ENCODE data around the gene PALM. TPM values are rescaled to one million over a fixed set of nuclear protein-coding genes. Genes with fewer than 3 reads are reported as not detected.

The PALM gene
- total RNA-seq, 1 donor from 2014 or later: not detected

- no peak for DNase-seq (ENCODE audit: low spot score)
- Mint-ChIP-seq H3K27ac (no peak overlapping the region), H3K36me3 (ENCODE audit: low read depth) (no peaks in the 10 kb centered on the region), H3K9me3 (no peaks in the 10 kb centered on the region), H3K4me3 (ENCODE audit: low read depth) (no peak overlapping the region), H3K4me1 (ENCODE audit: low read depth) (no peaks in the 10 kb centered on the region), H3K27me3 (ENCODE audit: low read depth) (no peaks in the 10 kb centered on the region)
- intact Hi-C loops (cut with micrococcal nuclease): no loop called here
These were observed 74.3 kb downstream of the PALM start for GRCh38 chr19:782878-783668.

DNA sequence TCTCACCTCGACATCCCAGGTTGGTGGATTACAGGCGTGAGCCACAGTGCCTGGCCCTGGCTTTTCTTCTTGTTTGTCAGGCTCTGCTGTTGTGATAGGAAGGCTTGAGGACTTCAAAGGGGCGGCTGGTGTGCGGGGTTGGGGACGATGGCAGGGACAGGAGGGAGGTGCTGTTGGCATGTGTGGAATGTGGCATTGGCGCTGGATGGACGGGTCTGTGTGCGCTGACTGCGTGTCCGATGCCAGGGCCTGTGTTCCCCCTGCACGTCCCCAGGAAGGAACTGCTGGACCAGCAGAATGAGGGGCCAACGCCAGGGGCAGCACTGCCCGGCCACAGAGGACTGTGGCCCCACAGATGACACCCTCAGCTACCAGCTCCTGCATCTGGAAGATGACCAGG lies 75.8 kb downstream of the PALM start:
- DNase-seq (ENCODE audit: low spot score): no peak
- Mint-ChIP-seq H3K4me1 (ENCODE audit: low read depth) (no peaks in the 10 kb centered on the region), H3K4me3 (ENCODE audit: low read depth) (no peak overlapping the region), H3K27me3 (ENCODE audit: low read depth) (peaks cover 5% of the 10 kb centered on the region), H3K9me3 (no peaks in the 10 kb centered on the region), H3K36me3 (ENCODE audit: low read depth) (no peaks in the 10 kb centered on the region), H3K27ac (no peak overlapping the region)
- intact Hi-C loops (cut with micrococcal nuclease): no loop called here

DNA sequence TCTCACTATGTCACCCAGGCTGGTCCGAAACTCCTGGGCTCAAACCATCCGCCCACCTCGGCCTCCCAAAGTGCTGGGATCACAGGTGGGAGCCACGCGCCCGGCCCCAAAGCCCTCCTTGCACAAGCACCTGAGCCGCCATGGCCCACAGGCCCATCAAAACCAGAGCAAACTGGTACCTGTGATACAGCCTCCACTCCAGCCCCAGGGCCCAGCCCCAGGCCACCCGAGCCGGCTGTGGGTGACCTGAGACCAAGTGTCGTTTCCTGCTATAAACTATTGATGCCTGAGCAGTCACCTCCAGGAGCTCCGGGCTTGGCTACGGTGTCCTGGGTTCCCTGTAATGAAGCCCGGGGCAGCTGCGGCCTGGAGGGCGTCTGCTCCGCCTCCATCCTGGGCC lies 78.8 kb downstream of the PALM start:
- Mint-ChIP-seq H3K4me3 (ENCODE audit: low read depth) (no peak overlapping the region), H3K36me3 (ENCODE audit: low read depth) (no peaks in the 10 kb centered on the region), H3K27ac (no peak overlapping the region), H3K4me1 (ENCODE audit: low read depth) (no peaks in the 10 kb centered on the region), H3K9me3 (no peaks in the 10 kb centered on the region), H3K27me3 (ENCODE audit: low read depth) (peaks cover 10% of the 10 kb centered on the region)
- no peak for DNase-seq (ENCODE audit: low spot score)
- intact Hi-C loops (cut with micrococcal nuclease): no loop called here

GRCh38 chr19:788686-788982 lies 79.9 kb downstream of the PALM start:
- no peak overlapping the region for H3K4me3 Mint-ChIP-seq (ENCODE audit: low read depth)
- H3K27ac Mint-ChIP-seq: no peak overlapping the region
- no peak for DNase-seq (ENCODE audit: low spot score)
- no peaks in the 10 kb centered on the region for H3K36me3 Mint-ChIP-seq (ENCODE audit: low read depth)
- no peaks in the 10 kb centered on the region for H3K4me1 Mint-ChIP-seq (ENCODE audit: low read depth)
- H3K9me3 Mint-ChIP-seq: no peaks in the 10 kb centered on the region
- peaks cover 10% of the 10 kb centered on the region for H3K27me3 Mint-ChIP-seq (ENCODE audit: low read depth)
- intact Hi-C loops (cut with micrococcal nuclease): no loop called here

DNA sequence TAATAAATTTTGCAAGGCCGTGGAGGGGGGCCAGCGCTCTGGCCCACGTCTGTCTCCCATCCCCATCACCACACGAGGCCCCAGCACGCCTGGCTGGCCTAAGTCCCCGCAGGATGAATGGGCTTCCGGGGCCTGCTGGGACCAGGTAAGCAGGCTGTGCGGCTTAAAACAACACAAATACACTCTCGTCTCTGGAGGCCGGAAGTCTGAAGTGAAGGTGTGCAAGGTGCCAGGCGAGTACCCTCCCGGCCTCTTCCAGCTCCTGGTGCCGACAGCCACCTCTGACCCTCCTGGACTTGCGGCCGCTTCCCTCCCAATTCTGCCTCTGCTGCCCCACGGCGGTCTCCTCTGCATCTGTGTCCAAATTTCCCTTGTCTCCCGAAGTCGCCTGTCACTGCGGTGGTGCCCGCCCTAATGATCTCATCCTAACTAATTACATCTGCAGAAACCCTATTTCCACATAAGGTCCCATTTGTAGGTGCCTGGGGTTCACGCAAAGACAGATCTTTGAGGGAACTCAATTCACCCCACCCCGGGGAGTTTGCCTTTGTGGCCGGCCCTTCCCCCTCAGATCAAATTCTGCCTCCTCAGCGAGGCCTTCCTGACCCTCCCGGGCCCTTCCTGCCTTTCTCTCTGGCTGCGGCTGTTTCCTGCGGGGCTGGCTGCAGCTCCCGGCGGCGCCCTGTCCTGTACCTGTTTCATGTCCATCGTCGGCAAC lies 80.4 kb downstream of the PALM start:
- no peaks in the 10 kb centered on the region for H3K36me3 Mint-ChIP-seq (ENCODE audit: low read depth)
- intact Hi-C loops (cut with micrococcal nuclease): no loop called here

DNA sequence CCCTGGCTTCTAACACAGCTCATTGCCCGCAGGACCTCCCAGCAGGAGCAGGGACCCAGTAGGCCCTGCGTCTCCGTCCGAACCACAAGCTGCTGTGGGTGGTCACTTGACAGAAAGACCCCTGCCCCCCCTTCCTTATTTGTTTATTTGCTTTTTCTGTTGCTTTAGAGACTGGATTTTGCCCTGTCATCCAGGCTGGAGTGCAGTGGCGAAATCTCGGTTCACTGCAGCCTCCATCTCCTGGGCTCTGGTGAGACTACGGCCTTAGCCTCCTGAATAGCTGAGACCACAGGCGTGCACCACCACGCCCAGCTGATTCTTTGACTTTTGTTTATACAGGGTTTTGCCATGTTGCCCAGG lies 80.9 kb downstream of the PALM start:
- Mint-ChIP-seq H3K4me3 (ENCODE audit: low read depth) (no peak overlapping the region), H3K9me3 (no peaks in the 10 kb centered on the region), H3K4me1 (ENCODE audit: low read depth) (no peaks in the 10 kb centered on the region), H3K36me3 (ENCODE audit: low read depth) (no peaks in the 10 kb centered on the region), H3K27me3 (ENCODE audit: low read depth) (peaks cover 10% of the 10 kb centered on the region), H3K27ac (no peak overlapping the region)
- no peak for DNase-seq (ENCODE audit: low spot score)
- intact Hi-C loops (cut with micrococcal nuclease): no loop called here

More for the DNA sequence above, 80.4 kb downstream of the PALM start:
- H3K27me3 Mint-ChIP-seq (ENCODE audit: low read depth): peaks cover 10% of the 10 kb centered on the region
- no peak for DNase-seq (ENCODE audit: low spot score)
- no peaks in the 10 kb centered on the region for H3K4me1 Mint-ChIP-seq (ENCODE audit: low read depth)
- no peaks in the 10 kb centered on the region for H3K9me3 Mint-ChIP-seq
- H3K27ac Mint-ChIP-seq: no peak overlapping the region
- H3K4me3 Mint-ChIP-seq (ENCODE audit: low read depth): no peak overlapping the region

DNA sequence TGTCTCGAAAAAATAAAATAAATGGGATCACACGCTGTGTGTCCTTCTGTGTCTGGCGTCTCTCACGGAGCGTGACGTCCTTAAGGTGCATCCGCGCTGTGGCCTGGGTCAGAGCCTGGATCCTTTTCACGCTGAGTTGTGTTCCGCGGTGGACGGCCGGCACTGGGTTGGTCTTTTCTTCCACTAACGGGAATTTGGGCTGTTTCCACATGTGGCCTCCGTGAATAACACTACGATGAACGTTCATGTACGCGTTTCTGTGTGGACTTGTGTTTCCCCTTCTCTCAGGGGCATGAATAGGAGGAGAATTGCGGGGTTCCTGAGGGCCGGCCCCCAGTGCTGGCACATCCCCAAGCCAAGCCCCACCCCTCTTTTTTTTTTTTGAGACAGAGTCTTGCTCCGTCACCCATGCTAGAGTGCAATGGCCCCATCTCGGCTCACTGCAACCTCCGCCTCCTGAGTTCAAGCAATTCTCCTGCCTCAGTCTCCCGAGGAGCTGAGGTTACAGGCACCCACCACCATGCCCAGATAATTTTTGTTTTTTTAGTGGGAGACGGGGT lies 82.4 kb downstream of the PALM start:
- Mint-ChIP-seq H3K27me3 (ENCODE audit: low read depth) (peaks cover 10% of the 10 kb centered on the region), H3K4me1 (ENCODE audit: low read depth) (no peaks in the 10 kb centered on the region), H3K36me3 (ENCODE audit: low read depth) (no peaks in the 10 kb centered on the region), H3K4me3 (ENCODE audit: low read depth) (no peak overlapping the region), H3K9me3 (no peaks in the 10 kb centered on the region), H3K27ac (no peak overlapping the region)
- no peak for DNase-seq (ENCODE audit: low spot score)
- intact Hi-C loops (cut with micrococcal nuclease): no loop called here

DNA sequence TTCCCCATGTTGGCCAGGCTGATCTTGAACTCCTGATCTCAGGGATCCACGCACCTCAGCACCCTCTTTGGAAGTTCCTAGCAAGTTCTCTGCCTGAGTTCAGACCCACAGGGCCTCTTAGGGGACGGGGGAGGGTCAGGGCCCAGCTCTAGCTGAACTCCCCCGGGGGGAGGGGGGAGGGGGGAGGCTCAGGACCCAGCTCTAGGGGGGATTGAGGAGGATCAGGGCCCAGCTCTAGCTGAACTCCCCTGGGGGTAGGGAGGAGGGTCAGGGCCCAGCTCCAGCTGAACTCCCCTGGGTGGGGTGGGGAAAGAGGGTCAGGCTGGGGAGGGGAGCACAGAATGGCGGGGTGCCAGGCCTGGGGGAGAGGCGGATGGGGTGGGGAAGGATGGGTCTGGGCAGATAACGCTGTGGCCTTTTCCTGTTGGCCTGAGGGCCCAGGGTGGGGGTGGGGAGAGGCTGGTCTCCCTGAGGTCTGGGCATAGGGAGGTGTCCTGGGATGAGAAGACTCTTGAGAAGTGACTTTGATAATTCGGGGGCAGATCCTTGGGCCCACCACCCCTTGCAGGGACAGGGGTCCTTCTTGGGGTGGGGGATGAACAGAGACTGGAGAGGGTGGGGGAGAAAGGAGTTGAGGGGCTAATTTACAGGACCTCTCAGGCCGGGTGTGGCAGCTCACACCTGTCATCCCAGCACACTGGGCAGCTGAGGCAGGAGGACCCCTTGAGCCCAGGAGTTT lies 83.0 kb downstream of the PALM start:
- Mint-ChIP-seq H3K27me3 (ENCODE audit: low read depth) (peaks cover 10% of the 10 kb centered on the region), H3K4me3 (ENCODE audit: low read depth) (no peak overlapping the region), H3K36me3 (ENCODE audit: low read depth) (no peaks in the 10 kb centered on the region), H3K9me3 (no peaks in the 10 kb centered on the region), H3K4me1 (ENCODE audit: low read depth) (peaks cover 2% of the 10 kb centered on the region), H3K27ac (no peak overlapping the region)
- intact Hi-C loops (cut with micrococcal nuclease): no loop called here
- DNase-seq (ENCODE audit: low spot score): no peak

DNA sequence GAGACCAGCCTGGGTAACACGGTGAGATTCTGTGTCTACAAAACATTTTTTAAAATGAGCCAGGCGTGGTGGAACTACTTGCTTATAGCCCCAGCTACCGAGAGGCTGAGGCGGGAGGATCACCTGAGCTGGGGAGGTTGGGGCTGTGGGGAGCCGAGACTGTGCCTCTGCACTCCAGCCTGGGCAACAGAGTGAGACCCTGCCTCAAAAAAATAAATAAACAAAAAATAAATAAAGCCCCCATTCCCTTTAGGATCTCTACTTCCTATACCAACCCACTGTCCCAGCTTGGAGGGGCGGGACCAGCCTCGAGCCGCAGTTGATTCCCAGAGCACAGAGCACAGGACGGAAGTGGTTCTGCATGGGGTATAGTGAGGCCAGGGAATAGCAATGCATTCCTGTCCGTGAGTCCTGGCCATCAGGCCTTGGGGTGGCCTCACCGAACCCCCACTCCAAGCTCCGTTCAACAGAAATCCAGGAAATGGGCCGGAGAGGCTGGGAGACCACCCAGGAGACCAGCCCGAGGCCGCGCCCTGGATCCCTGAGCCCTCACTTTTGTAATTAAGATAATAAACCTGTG lies 83.7 kb downstream of the PALM start:
- H3K27ac Mint-ChIP-seq: no peak overlapping the region
- intact Hi-C loops (cut with micrococcal nuclease): no loop called here

GRCh38 chr19:793806-794205 lies 85.1 kb downstream of the PALM start:
- Mint-ChIP-seq H3K4me1 (ENCODE audit: low read depth) (peaks cover 2% of the 10 kb centered on the region), H3K4me3 (ENCODE audit: low read depth) (no peak overlapping the region), H3K27ac (no peak overlapping the region), H3K27me3 (ENCODE audit: low read depth) (peaks cover 10% of the 10 kb centered on the region), H3K36me3 (ENCODE audit: low read depth) (peaks cover 6% of the 10 kb centered on the region), H3K9me3 (no peaks in the 10 kb centered on the region)
- no peak for DNase-seq (ENCODE audit: low spot score)
- intact Hi-C loops (cut with micrococcal nuclease): no loop called here

More for the DNA sequence above, 83.7 kb downstream of the PALM start:
- Mint-ChIP-seq H3K4me1 (ENCODE audit: low read depth) (peaks cover 2% of the 10 kb centered on the region), H3K9me3 (no peaks in the 10 kb centered on the region), H3K4me3 (ENCODE audit: low read depth) (no peak overlapping the region), H3K36me3 (ENCODE audit: low read depth) (no peaks in the 10 kb centered on the region), H3K27me3 (ENCODE audit: low read depth) (peaks cover 10% of the 10 kb centered on the region)
- no peak for DNase-seq (ENCODE audit: low spot score)

DNA sequence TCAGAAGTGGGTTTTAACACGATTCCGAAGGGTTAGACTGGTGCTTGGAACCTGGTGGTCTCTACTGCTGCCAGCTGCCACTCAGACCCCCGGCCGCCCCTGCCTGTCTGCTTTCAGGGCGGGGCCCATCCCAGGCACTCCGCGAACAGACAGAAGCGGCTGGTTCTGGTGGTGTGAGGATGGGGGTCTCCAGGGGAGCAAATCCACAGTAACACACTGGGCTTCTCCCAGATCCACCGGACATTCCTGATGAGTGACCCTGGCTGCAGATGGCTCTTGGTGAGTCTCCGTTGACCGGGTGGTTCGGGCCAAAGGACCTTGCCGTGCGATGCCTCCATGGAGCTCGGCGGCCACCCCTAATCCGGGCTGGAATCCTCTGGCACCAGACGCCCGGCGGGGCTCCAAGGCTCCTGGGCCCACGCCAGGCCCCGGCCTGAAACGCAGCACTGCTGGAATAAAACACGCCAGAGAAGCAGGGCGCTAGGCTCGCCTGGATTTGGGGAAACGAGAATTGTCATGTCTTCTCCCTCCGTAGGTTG lies 86.4 kb downstream of the PALM start:
- Mint-ChIP-seq H3K36me3 (ENCODE audit: low read depth) (peaks cover 19% of the 10 kb centered on the region), H3K27ac (no peak overlapping the region), H3K27me3 (ENCODE audit: low read depth) (no peaks in the 10 kb centered on the region), H3K4me3 (ENCODE audit: low read depth) (no peak overlapping the region), H3K4me1 (ENCODE audit: low read depth) (peaks cover 12% of the 10 kb centered on the region), H3K9me3 (no peaks in the 10 kb centered on the region)
- no peak for DNase-seq (ENCODE audit: low spot score)
- intact Hi-C loops (cut with micrococcal nuclease): loop anchor here (5.0 kb wide), 1 partner anchor 122 kb away; the partner anchor contains the start of gene KISS1R

Data from activated T-helper 2 cell treated with anti-CD3 and anti-CD28 coated beads, Interferon-gamma antibody, Interleukin-2, Interleukin-4, amounts not matched to agents 10 μg/mL and 5 μg/mL and 100 μg/mL, durations not matched to agents 14 hours and 24 hours and 36 hours (primary cell).